K562 (cell line): ENCODE results near the gene MNDA. TPM values are rescaled to one million over a fixed set of nuclear protein-coding genes. Genes with fewer than 3 reads are reported as not detected.

ENCODE experiments used
- ATAC-seq: fragments of 200-7000 bp; cut with Tn5 transposase; 3 replicates; pipeline ENCODE4 v1.9.1; 2020; ENCODE audit warnings: moderate library complexity
- BruUV-seq: library from RNA; stranded (reverse); fragments of 400-500 nt; replicated peaks from 2 replicates; lab custom pipeline; 2021; lab: Mats Ljungman, UMichigan
- CTCF ChIA-PET: fragments of 300-600 bp; formaldehyde crosslinking; extraction: SDS; loops from one replicate; lab custom pipeline; 2021; ENCODE audit warnings: low intra/inter-chr PET ratio; lab: Yijun Ruan, JAX
- POLR2A ChIA-PET: fragments of 300-600, 350-650 bp; sonication (Branson Sonifier 250); formaldehyde crosslinking; extraction: SDS; loops from one replicate; lab custom pipeline; 2021; ENCODE audit warnings: antibody characterized with exemption, inconsistent platforms; lab: Yijun Ruan, JAX
- DNase-seq, 4 experiments: peaks; one replicate each; pipeline versions ENCODE4 v3.0.0 to v3.0.0-alpha.2; 2011 to 2018; ENCODE audit warnings: low spot score in 3 of 4, mixed read lengths in 3 of 4; ENCODE audit errors: extremely low read depth in 1 of 4
- FAIRE-seq: peaks from 2 replicates; lab custom pipeline; 2011; peaks lifted over from hg19 to GRCh38; lab: Jason Lieb, UNC
- H2AFZ ChIP-seq: 2 replicates; pipeline ENCODE4 v1.6.0; 2011; ENCODE audit warnings: low read depth, low read length, control low read depth, inconsistent platforms
- H3K27ac ChIP-seq: fragments of 200-600 bp; 3 replicates; pipeline ENCODE4 v1.8.0; 2011; ENCODE audit warnings: low read depth, mild to moderate bottlenecking, control low read depth, inconsistent platforms, low read length, moderate library complexity, mixed read lengths; ENCODE audit errors: extremely low read depth
- H3K27me3 ChIP-seq, 2 experiments: fragments of 300-600 bp in 1 of 2; 2 replicates in 1 of 2; 3 replicates in 1 of 2; pipeline versions ENCODE4 v1.6.0 to v1.8.0; 2011; ENCODE audit warnings: inconsistent platforms in 2 of 2, low read length in 2 of 2, mild to moderate bottlenecking in 1 of 2, mixed read lengths in 1 of 2, moderate library complexity in 1 of 2; ENCODE audit not compliant: control insufficient read depth in 2 of 2, insufficient read depth in 2 of 2
- H3K36me3 ChIP-seq: fragments of 300-600 bp; 3 replicates; pipeline ENCODE4 v1.8.0; 2011; ENCODE audit warnings: mild to moderate bottlenecking, low read length, inconsistent platforms; ENCODE audit not compliant: control insufficient read depth, insufficient read depth
- H3K4me1 ChIP-seq, 2 experiments: fragments of 200-600 bp in 1 of 2; replicated peaks in 1 of 2; 2 replicates in 1 of 2; 3 replicates in 1 of 2; pipeline versions ENCODE4 v1.5.1 to v1.8.0; 2011; ENCODE audit warnings: inconsistent platforms in 2 of 2, low read length in 2 of 2, mild to moderate bottlenecking in 1 of 2, mixed read lengths in 1 of 2, moderate library complexity in 1 of 2; ENCODE audit not compliant: control insufficient read depth in 2 of 2, insufficient read depth in 2 of 2
- H3K4me2 ChIP-seq: 2 replicates; pipeline ENCODE4 v1.6.1; 2011; ENCODE audit warnings: low read length, control low read depth, inconsistent platforms, mixed read lengths; ENCODE audit not compliant: insufficient read depth
- H3K4me3 ChIP-seq: fragments of 200-600 bp; sonication (generic), shearing (Covaris generic); 2 replicates; pipeline ENCODE4 v1.5.1; 2016; ENCODE audit warnings: control low read depth, inconsistent platforms
- H3K79me2 ChIP-seq: fragments of 200-600 bp; 3 replicates; pipeline ENCODE4 v1.8.0; 2011; ENCODE audit warnings: low read length, inconsistent platforms; ENCODE audit not compliant: control insufficient read depth, insufficient read depth
- H3K9ac ChIP-seq, 2 experiments: 2 replicates each; pipeline versions ENCODE4 v1.6.0 to v1.6.1; 2011; ENCODE audit warnings: low read depth in 2 of 2, low read length in 2 of 2, control low read depth in 1 of 2, inconsistent platforms in 1 of 2, mild to moderate bottlenecking in 1 of 2, mixed read lengths in 1 of 2; ENCODE audit not compliant: insufficient read depth in 1 of 2
- H3K9me1 ChIP-seq: one replicate; pipeline ENCODE4 v1.6.0; 2011; ENCODE audit warnings: inconsistent platforms, mild to moderate bottlenecking, low read length, moderate library complexity; ENCODE audit not compliant: control insufficient read depth, insufficient read depth
- H3K9me3 ChIP-seq: replicated peaks from 2 replicates; pipeline ENCODE4 v1.5.1; 2011; ENCODE audit warnings: low read depth, low read length, inconsistent platforms; ENCODE audit not compliant: control insufficient read depth, insufficient read depth
- H4K20me1 ChIP-seq: replicated peaks from 2 replicates; pipeline ENCODE4 v1.6.1; 2011; ENCODE audit warnings: low read length, inconsistent platforms, mixed read lengths; ENCODE audit not compliant: control insufficient read depth, insufficient read depth
- HNRNPH1 ChIP-seq: fragments of 200-400 bp; formaldehyde crosslinking; optimal IDR thresholded peaks from 2 replicates; pipeline ENCODE3; 2017; ENCODE audit warnings: low read depth, mild to moderate bottlenecking, low read length, moderate library complexity
- HSF4 ChIP-seq: fragments of 250-450 bp; sonication (Bioruptor Pico); IDR thresholded peaks from 2 replicates; pipeline ENCODE4 v2.1.2; 2022; ENCODE audit warnings: mild to moderate bottlenecking, moderate library complexity, borderline replicate concordance
- JUND ChIP-seq, 2 experiments: IDR thresholded peaks; 2 replicates in 1 of 2; 3 replicates in 1 of 2; pipeline ENCODE4 v1.6.1; 2011; ENCODE audit warnings: borderline replicate concordance in 2 of 2, low read depth in 2 of 2, low read length in 2 of 2, improper control_type of control experiment in 1 of 2, missing biosample characterization in 1 of 2, missing genetic modification characterization in 1 of 2, missing genetic modification reagents in 1 of 2
- KLF13 ChIP-seq: fragments of 450-650 bp; IDR thresholded peaks from 2 replicates; pipeline ENCODE4 v1.6.1; 2016; ENCODE audit warnings: missing genetic modification characterization, low read depth, mild to moderate bottlenecking, missing compliant biosample characterization, moderate library complexity, borderline replicate concordance
- MCM3 ChIP-seq: fragments of 450-650 bp; IDR thresholded peaks from 2 replicates; pipeline ENCODE4 v1.6.1; 2016
- NFRKB ChIP-seq: fragments of 450-650 bp; IDR thresholded peaks from 2 replicates; pipeline ENCODE4 v1.6.1; 2016; ENCODE audit warnings: low read depth
- SMARCA4 ChIP-seq: fragments of 450-650 bp; IDR thresholded peaks from 2 replicates; pipeline ENCODE4 v1.6.1; 2016
- SMARCB1 ChIP-seq: IDR thresholded peaks from 2 replicates; pipeline ENCODE4 v1.6.1; 2011; ENCODE audit warnings: improper control_type of control experiment, low read depth; ENCODE audit not compliant: insufficient read length
- STAT5A ChIP-seq: IDR thresholded peaks from 2 replicates; pipeline ENCODE4 v1.6.1; 2012; ENCODE audit warnings: low read length, inconsistent platforms, borderline replicate concordance
- ZC3H8 ChIP-seq: fragments of 450-650 bp; IDR thresholded peaks from 2 replicates; pipeline ENCODE4 v1.6.1; 2017
- ZNF12 ChIP-seq: sonication (generic); formaldehyde crosslinking; IDR thresholded peaks from 2 replicates; pipeline ENCODE4 v1.4.0; 2020; ENCODE audit warnings: mild to moderate bottlenecking, missing genetic modification reagents
- WGBS: fragments of 100-300 bp; shearing (Covaris generic); methylation state at CpG from one replicate; pipeline ENCODE4 v1.1.6; 2016; ENCODE audit warnings: low coverage, mixed read lengths; ENCODE audit not compliant: insufficient coverage; ENCODE audit errors: missing lambda C conversion rate; 5-methylcytosine and 5-hydroxymethylcytosine counted together
- in situ Hi-C: fragments of 300-500 bp; cut with MboI; formaldehyde crosslinking; loops from 4 replicates; pipeline ENCODE4 v1.15.0; 2018; ENCODE audit warnings: inconsistent platforms, mixed read lengths
- intact Hi-C: fragments of 100-400 bp; cut with micrococcal nuclease; formaldehyde crosslinking; loops from 2 replicates; pipeline ENCODE4 v1.14.2; 2022
- polyA plus RNA-seq, 8 experiments: library from polyadenylated mRNA; depleted of rRNA in 4 of 8; stranded (reverse) in 5 of 8; unstranded in 3 of 8; fragments of >200 nt; fragmentation: Nextera tagmentation in 2 of 8; fragmentation: Illumina TruSeq in 1 of 8; extraction: Ambion mirVana in 2 of 8; extraction: Trizol in 1 of 8; gene quantifications; 2 replicates each; pipeline versions ENCODE4 v1.2.1 to v1.2.3, GENCODE V29; 2011 to 2014; ENCODE audit warnings: inconsistent platforms in 1 of 8, missing spikeins in 1 of 8
- total RNA-seq, 7 experiments: library from RNA; depleted of rRNA in 6 of 7; stranded (reverse); fragments of >200 nt in 6 of 7; fragmentation: Illumina TruSeq in 2 of 7; extraction: Trizol in 2 of 7; gene quantifications; 2 replicates each; pipeline versions ENCODE4 v1.2.1 to v1.2.3, GENCODE V29; 2011 to 2021; ENCODE audit warnings: low replicate concordance in 1 of 7
- TF ChIP-seq, protein P1 (sequence below): IDR thresholded peaks from 3 replicates; pipeline ENCODE4 v1.6.1; 2011; ENCODE audit warnings: borderline replicate concordance, mild to moderate bottlenecking, moderate library complexity; ENCODE audit not compliant: insufficient read length; ENCODE audit errors: extremely low read depth
- TF ChIP-seq, protein P2 (sequence below): fragments of 450-650 bp; IDR thresholded peaks from 2 replicates; pipeline ENCODE4 v1.6.1; 2016; ENCODE audit warnings: low read depth, mild to moderate bottlenecking, moderate library complexity
- TF ChIP-seq, protein P3 (sequence below): fragments of 250-450 bp; sonication (Bioruptor Pico); IDR thresholded peaks from 2 replicates; pipeline ENCODE4 v1.5.0; 2022; ENCODE audit warnings: mild to moderate bottlenecking
- TF ChIP-seq, protein P4 (sequence below): fragments of 200-400 bp; formaldehyde crosslinking; IDR thresholded peaks from 2 replicates; pipeline ENCODE4 v1.6.1; 2017; ENCODE audit warnings: mild to moderate bottlenecking, low read depth, low read length, moderate library complexity

The MNDA gene
- total and polyA plus RNA-seq, 9 of the 15 experiments (the other 6 are each of a cell fraction or from before 2014, with no cell fraction given): 0.08 to 0.14 (median 0.09) TPM; not detected in 6

DNA sequence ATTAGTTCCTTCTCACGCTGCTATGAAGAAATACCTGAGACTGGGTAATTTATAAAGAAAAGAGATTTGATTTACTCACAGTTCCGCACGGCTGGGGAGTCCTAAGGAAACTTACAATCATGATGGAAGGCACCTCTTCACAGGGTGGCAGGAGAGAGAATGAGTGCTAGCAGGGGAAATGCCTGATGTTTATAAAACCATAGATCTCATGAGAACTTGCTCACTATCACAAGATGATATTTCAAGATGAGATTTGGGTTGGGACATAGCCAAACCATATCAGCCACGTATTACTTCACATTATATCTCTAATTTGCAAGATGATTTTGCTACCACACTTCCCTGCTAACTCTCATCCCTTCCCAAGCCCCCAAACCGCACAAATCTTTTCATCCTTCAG is 9.1 kb downstream of the MNDA start:
- H3K27ac ChIP-seq: no peak overlapping the region
- DNase-seq (no peak), ATAC-seq (no peak), FAIRE-seq (no peak)
- ChIA-PET POLR2A (no interaction called here), CTCF (no interaction called here)
- H2AFZ ChIP-seq: no peak overlapping the region
- 7% methylated on average over 5 of the region's 5 CpGs for WGBS
- H4K20me1 ChIP-seq: no peaks in the 10 kb centered on the region
- no peak overlapping the region for H3K9ac ChIP-seq
- BruUV-seq: no TSS peak
- no peaks in the 10 kb centered on the region for H3K36me3 ChIP-seq
- H3K27me3 ChIP-seq: no peaks in the 10 kb centered on the region
- in situ Hi-C loops (no loop called here), intact Hi-C loops (no loop called here)
- H3K4me3 ChIP-seq: no peak overlapping the region
- H3K4me2 ChIP-seq: no peak overlapping the region
- H3K79me2 ChIP-seq: no peaks in the 10 kb centered on the region
- H3K9me1 ChIP-seq: no peaks in the 10 kb centered on the region
- no peaks in the 10 kb centered on the region for H3K4me1 ChIP-seq
- H3K9me3 ChIP-seq: 0 out of 2 replicates have a peak, but pooled peaks cover 3% of the 10 kb centered on the region
- TF ChIP-seq ZC3H8 (no peak), HNRNPH1 (no peak), SMARCA4 (no peak), ZNF12 (CRISPR knock-in tag) (no peak), JUND (IDR thresholded peaks at IDR 0.05; ENCODE audit: borderline replicate concordance, low read depth, low read length) (no peak), JUND (tag; IDR thresholded peaks at IDR 0.05; ENCODE audit: borderline replicate concordance, low read depth, low read length) (no peak), MCM3 (no peak), STAT5A (no peak), KLF13 (no peak), NFRKB (no peak), HSF4 (CRISPR knock-in tag) (no peak), SMARCB1 (no peak)
- TF ChIP-seq, protein P1, sequence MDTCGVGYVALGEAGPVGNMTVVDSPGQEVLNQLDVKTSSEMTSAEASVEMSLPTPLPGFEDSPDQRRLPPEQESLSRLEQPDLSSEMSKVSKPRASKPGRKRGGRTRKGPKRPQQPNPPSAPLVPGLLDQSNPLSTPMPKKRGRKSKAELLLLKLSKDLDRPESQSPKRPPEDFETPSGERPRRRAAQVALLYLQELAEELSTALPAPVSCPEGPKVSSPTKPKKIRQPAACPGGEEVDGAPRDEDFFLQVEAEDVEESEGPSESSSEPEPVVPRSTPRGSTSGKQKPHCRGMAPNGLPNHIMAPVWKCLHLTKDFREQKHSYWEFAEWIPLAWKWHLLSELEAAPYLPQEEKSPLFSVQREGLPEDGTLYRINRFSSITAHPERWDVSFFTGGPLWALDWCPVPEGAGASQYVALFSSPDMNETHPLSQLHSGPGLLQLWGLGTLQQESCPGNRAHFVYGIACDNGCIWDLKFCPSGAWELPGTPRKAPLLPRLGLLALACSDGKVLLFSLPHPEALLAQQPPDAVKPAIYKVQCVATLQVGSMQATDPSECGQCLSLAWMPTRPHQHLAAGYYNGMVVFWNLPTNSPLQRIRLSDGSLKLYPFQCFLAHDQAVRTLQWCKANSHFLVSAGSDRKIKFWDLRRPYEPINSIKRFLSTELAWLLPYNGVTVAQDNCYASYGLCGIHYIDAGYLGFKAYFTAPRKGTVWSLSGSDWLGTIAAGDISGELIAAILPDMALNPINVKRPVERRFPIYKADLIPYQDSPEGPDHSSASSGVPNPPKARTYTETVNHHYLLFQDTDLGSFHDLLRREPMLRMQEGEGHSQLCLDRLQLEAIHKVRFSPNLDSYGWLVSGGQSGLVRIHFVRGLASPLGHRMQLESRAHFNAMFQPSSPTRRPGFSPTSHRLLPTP: no peak
- TF ChIP-seq, protein P2, sequence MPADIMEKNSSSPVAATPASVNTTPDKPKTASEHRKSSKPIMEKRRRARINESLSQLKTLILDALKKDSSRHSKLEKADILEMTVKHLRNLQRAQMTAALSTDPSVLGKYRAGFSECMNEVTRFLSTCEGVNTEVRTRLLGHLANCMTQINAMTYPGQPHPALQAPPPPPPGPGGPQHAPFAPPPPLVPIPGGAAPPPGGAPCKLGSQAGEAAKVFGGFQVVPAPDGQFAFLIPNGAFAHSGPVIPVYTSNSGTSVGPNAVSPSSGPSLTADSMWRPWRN: no peak
- TF ChIP-seq, protein P3, sequence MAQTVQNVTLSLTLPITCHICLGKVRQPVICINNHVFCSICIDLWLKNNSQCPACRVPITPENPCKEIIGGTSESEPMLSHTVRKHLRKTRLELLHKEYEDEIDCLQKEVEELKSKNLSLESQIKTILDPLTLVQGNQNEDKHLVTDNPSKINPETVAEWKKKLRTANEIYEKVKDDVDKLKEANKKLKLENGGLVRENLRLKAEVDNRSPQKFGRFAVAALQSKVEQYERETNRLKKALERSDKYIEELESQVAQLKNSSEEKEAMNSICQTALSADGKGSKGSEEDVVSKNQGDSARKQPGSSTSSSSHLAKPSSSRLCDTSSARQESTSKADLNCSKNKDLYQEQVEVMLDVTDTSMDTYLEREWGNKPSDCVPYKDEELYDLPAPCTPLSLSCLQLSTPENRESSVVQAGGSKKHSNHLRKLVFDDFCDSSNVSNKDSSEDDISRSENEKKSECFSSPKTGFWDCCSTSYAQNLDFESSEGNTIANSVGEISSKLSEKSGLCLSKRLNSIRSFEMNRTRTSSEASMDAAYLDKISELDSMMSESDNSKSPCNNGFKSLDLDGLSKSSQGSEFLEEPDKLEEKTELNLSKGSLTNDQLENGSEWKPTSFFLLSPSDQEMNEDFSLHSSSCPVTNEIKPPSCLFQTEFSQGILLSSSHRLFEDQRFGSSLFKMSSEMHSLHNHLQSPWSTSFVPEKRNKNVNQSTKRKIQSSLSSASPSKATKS (CRISPR knock-in tag): no peak
- TF ChIP-seq, protein P4, sequence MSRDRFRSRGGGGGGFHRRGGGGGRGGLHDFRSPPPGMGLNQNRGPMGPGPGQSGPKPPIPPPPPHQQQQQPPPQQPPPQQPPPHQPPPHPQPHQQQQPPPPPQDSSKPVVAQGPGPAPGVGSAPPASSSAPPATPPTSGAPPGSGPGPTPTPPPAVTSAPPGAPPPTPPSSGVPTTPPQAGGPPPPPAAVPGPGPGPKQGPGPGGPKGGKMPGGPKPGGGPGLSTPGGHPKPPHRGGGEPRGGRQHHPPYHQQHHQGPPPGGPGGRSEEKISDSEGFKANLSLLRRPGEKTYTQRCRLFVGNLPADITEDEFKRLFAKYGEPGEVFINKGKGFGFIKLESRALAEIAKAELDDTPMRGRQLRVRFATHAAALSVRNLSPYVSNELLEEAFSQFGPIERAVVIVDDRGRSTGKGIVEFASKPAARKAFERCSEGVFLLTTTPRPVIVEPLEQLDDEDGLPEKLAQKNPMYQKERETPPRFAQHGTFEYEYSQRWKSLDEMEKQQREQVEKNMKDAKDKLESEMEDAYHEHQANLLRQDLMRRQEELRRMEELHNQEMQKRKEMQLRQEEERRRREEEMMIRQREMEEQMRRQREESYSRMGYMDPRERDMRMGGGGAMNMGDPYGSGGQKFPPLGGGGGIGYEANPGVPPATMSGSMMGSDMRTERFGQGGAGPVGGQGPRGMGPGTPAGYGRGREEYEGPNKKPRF: no peak
